Activated CD4-positive, alpha-beta T cell treated with anti-CD3 and anti-CD28 coated beads, Interleukin-10, Interleukin-2, amounts not matched to agents 100 ng/mL and 50 ng/mL, durations not matched to agents 16 hours and 8 hours (primary cell): ENCODE results near the gene NCKAP1.

Source experiments
- DNase-seq: peaks from one replicate; pipeline ENCODE4 v3.0.0-alpha.2; 2020

NCKAP1 gene

DNA sequence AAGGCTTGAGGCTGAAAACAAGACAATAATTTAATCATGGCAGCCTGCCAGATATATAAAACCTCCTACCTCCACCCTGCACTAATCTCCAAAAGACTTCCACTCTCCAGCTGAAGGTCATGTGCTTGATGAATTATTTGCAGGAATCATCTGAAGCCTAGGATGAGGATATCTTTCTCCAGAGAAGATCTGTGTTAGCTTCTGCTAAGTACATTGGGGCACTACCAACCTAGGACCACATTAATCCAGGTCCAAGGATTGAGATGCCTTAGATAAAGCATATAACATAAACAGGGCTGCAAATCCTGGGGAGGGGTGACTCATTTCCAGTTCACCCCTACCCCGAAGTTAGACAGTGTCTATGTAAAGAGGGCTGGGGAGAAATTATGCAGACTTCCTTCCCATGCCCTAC is 91.3 kb downstream of the NCKAP1 start:
- peak; percentile 15 for DNase-seq

DNA sequence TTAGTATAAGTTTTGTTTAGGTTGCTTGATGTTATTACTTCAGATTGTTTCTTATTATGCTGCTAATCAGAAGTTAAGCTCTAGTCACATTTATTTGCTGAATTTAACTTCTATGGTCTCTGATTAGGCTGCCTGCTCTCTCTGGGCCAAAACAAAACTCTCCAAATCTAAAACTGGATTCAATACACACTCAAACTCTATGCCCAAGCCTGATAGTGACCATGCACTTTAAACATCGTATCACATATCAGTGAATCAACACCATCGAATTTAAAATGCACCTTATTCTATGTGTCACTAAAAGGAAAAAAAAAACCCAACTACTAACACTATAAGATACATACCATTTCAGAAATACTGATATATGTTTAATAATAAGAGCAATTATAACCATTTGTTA is 94.9 kb downstream of the NCKAP1 start:
- no peak for DNase-seq

DNA sequence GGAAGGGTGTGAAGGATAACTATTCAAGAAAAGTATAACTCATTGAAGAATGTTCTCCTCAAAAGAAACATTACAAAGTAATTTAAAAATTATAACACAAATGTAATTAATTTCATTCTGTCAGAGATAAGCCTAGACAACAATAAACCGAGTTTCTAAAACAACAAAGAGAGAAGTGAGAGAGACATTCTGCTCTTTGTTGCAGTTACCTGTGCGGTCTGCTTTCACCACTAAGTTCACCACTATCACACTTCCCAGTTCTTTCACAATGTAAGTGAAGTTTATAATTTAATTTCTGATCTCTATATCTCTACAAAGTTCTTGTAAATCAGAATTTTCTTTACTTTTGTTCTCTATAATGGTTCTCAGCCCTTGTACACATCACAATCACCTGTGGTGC is 95.5 kb downstream of the NCKAP1 start:
- DNase-seq, result no peak

DNA sequence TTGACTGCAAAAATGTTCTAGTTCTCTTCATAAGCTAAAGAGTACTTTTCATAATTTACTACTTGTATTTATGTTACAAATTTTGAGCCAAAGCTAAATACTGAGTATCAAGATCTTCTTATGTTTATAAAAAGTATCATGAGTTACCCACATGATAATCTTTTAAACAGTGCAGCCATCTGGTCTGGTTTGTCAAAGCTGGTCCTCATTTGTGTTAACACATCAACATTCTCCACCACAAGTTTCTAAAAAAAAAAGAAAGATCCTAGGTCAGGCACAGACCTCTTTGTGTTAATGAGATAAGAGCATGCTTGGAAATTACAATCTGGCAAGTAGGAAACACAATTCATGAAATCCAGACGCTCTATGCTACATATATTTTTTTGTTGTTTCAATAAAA is 96.3 kb downstream of the NCKAP1 start:
- no peak for DNase-seq

- no peak for DNase-seq
Measured at GRCh38 chr2:182941121-182941722, 97.0 kb downstream of the NCKAP1 start.

- no peak for DNase-seq
Measured at GRCh38 chr2:182937870-182938269, 100.4 kb downstream of the NCKAP1 start.

- no peak for DNase-seq
Measured at GRCh38 chr2:182933629-182934028, 104.6 kb downstream of the NCKAP1 start.

DNA sequence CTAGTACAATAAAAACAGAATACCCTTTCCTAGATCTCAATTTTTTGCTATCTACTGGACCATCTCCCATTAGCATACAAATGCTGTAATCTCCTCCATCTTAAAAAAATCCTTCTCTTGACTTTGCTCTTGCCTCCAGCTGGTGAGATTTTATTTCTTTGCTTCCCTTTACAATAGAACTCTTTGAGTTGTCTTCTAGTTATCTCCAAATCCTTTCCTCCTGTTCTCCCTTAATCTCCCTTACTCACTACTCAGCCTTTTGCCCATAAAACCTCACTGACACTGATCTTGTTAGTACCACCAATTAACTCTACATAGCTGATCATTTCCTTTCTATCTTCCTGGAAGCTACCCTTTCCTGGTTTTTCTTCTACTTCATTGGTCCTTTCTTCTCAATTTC is 108.3 kb downstream of the NCKAP1 start:
- DNase-seq, result no peak

GRCh38 chr2:182924306-182924705 is 114.0 kb downstream of the NCKAP1 start:
- no peak for DNase-seq

DNA sequence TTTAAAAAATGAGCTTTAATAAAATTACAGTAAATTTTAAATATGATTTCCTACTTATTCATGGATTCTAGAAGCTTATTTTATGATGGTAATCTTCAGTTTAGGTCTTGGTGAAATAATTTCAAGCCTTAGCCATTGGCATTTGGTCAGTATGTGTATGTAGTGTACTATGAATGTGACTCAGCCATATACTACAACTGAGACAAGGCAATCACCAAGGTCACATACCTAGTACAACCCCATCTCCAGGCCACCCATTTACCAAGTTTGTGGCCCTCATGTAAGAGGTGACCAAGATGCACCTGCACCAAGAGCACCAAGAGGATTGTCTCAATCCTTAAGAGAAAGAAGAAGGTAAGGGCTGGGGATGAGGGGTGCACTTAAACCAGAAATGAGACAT is 117.0 kb downstream of the NCKAP1 start:
- DNase-seq, result no peak

GRCh38 chr2:182920631-182921056 is 117.6 kb downstream of the NCKAP1 start:
- no peak for DNase-seq

DNA sequence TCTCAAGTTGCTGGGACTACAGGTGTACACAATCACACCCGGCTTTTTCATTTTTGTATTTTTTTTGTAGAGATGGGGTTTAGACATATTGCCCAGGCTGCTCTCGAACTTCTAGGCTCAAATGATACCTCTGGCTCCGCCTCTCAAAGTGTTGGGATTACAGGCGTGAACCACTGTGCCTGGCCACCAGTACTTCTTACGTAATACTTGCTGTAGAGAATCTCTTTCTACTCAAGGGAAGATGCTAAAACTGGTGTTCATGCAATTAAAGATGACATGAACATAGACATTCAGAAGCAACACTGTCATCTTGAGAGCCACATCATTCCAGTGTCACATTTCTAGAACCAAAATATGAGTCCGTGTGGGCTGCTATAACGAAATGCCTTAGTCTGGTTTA is 118.2 kb downstream of the NCKAP1 start:
- no peak for DNase-seq

GRCh38 chr2:182918961-182919652 is 119.2 kb downstream of the NCKAP1 start:
- no peak for DNase-seq

- DNase-seq, result no peak
Measured at GRCh38 chr2:182917924-182918323, 120.3 kb downstream of the NCKAP1 start.

GRCh38 chr2:182916417-182916816 is 121.8 kb downstream of the NCKAP1 start:
- no peak for DNase-seq

DNA sequence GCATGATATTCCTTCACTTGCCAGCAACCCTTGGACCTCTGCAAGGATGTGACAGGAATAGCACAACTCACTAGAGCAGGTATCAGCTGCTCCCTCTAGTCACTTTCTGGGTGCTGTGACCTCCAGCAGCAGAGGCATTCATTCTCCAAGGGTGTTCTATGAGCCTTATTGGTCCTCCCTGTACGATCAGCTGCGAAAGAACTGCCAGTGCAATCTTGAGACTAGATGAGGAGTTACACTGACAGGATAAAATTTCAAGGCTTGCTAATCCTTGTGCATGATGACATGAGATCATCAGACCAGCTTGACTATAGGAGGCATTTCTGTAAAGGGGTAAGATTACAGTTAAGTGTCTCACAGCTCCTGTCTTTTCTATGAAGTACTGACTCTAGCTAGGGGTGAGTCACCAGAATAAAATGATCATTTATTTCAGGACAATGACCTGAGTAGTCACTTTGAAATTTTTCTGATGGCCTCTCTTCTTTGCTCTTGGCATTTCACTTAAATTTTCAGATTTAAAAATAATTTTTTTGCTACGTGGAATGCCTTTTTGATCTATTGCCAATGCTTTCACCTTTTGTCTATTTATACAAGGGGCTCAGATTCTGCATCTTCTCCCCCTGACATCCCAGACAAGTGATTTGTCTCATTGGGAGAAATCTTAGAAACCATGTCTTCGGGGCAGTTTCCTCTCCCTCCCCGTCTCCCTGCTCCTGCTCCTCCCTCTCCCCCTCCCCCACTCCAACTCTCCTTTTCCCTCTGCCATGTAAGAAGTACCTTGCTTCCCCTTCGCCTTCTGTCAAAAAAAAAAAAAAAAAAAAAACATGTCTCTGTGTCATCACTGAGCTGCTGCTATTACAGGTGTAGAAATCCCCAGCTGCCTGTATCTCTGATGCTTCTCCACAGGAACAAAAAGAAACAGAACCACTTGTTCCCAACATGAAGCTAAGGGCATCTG is 122.6 kb downstream of the NCKAP1 start:
- DNase-seq, result no peak

- DNase-seq, result no peak
Measured at GRCh38 chr2:182914852-182915251, 123.4 kb downstream of the NCKAP1 start.

- no peak for DNase-seq
Measured at GRCh38 chr2:182913064-182913463, 125.2 kb downstream of the NCKAP1 start.

DNA sequence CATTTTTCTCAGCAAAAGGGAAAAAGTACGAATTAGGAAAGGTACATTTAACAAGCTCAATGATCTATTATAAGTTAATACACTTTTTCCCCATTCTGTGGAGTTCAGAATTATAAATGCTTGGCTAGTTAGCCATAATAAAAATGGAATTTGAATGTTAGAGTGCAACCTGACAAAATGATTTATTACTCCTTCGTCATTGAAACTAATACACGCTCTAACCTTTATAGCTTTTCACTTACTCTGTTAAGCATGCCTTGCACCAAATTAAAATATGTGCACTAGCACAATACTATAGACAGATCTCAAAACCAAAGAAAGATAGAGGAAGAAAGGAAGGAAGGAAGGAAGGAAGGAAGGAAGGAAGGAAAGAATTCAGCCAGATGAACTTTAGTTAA is 125.7 kb downstream of the NCKAP1 start:
- DNase-seq, result no peak

DNA sequence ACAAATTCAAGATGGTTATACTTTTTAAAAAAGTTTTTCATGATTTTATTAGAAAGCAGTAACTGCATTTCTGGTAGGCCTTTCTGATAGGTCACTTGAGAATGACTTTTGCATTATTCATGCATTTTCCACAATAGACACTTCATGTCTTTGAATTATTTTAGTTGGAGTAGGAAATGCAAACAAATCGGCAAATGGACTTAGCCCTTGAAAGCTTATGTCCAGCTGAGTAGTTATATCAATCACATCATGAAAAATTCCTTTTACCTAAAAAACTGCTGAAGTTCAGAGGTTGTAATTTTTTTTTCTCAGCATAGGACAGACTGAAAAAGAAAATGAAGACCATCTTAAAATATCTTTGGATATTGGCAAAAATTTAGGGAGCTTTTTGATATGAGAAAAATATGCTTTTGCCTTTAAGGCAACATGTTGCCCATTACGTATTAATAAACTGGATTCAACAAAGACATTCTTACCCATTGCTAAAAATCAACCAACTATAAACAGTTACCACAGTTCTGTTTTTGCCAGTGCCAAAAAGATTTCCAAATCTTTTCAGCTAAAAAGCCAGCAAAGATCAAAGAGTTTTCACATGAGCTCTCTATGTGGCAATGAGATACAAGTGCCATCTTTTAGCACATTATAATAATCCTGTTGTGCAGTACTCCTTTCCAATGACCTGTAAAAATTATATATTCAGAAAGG is 126.3 kb downstream of the NCKAP1 start:
- no peak for DNase-seq

GRCh38 chr2:182910965-182911364 is 127.3 kb downstream of the NCKAP1 start:
- DNase-seq, result no peak

GRCh38 chr2:182907081-182907830 is 131.0 kb downstream of the NCKAP1 start:
- no peak for DNase-seq
